MM.1S (cell line): ENCODE measurements around the gene RERE.

Source experiments
- DNase-seq: peaks from one replicate; pipeline ENCODE4 v3.0.0-alpha.2; 2015
- H2AFZ ChIP-seq: fragments of 300-600 bp; sonication (generic); 2 replicates; pipeline ENCODE4 v1.6.0; 2016; ENCODE audit warnings: antibody characterized with exemption, low read length
- H3F3A ChIP-seq: fragments of 300-600 bp; sonication (generic); 2 replicates; pipeline ENCODE4 v1.6.1; 2016; ENCODE audit warnings: mild to moderate bottlenecking, antibody characterized with exemption, low read length, moderate library complexity, mixed read lengths; ENCODE audit not compliant: insufficient read depth
- H3K27ac ChIP-seq: fragments of 300-600 bp; sonication (generic); 2 replicates; pipeline ENCODE4 v1.5.1; 2016; ENCODE audit warnings: mild to moderate bottlenecking, low read length
- H3K27me3 ChIP-seq: fragments of 300-600 bp; sonication (generic); replicated peaks from 2 replicates; pipeline ENCODE4 v1.6.0; 2016; ENCODE audit warnings: low read length; ENCODE audit not compliant: insufficient read depth
- H3K36me3 ChIP-seq: fragments of 300-600 bp; sonication (generic); replicated peaks from 2 replicates; pipeline ENCODE4 v1.6.1; 2016; ENCODE audit warnings: mild to moderate bottlenecking, low read length, mixed read lengths; ENCODE audit not compliant: insufficient read depth
- H3K4me1 ChIP-seq: fragments of 300-600 bp; sonication (generic); 2 replicates; pipeline ENCODE4 v1.6.1; 2016; ENCODE audit warnings: low read length, mixed read lengths
- H3K4me2 ChIP-seq: fragments of 300-600 bp; sonication (generic); 2 replicates; pipeline ENCODE4 v1.6.0; 2016; ENCODE audit warnings: low read depth, low read length
- H3K4me3 ChIP-seq: fragments of 300-600 bp; sonication (generic); 2 replicates; pipeline ENCODE4 v1.5.1; 2016; ENCODE audit warnings: low read length, mixed read lengths
- H3K79me2 ChIP-seq: fragments of 300-600 bp; sonication (generic); 2 replicates; pipeline ENCODE4 v1.6.1; 2016; ENCODE audit warnings: mixed run types, low read length, mixed read lengths
- H3K9ac ChIP-seq: fragments of 300-600 bp; sonication (generic); 2 replicates; pipeline ENCODE4 v1.6.1; 2016; ENCODE audit warnings: low read length, mixed read lengths
- H3K9me2 ChIP-seq: fragments of 300-600 bp; sonication (generic); replicated peaks from 2 replicates; pipeline ENCODE4 v1.6.1; 2016; ENCODE audit warnings: mild to moderate bottlenecking, low read length, mixed read lengths; ENCODE audit not compliant: insufficient read depth
- H3K9me3 ChIP-seq: fragments of 300-600 bp; sonication (generic); replicated peaks from 2 replicates; pipeline ENCODE4 v1.6.1; 2016; ENCODE audit warnings: mild to moderate bottlenecking, low read length, mixed read lengths; ENCODE audit not compliant: insufficient read depth
- H4K20me1 ChIP-seq: fragments of 300-600 bp; sonication (generic); 2 replicates; pipeline ENCODE4 v1.6.1; 2016; ENCODE audit warnings: mild to moderate bottlenecking, low read length, moderate library complexity, mixed read lengths; ENCODE audit not compliant: insufficient read depth
- CTCF ChIP-seq: fragments of 300-600 bp; sonication (generic); IDR thresholded peaks from 2 replicates; pipeline ENCODE4 v1.5.1; 2016; ENCODE audit warnings: antibody characterized with exemption, low read length, mixed read lengths
- EZH2 ChIP-seq: fragments of 300-600 bp; sonication (generic); optimal IDR thresholded peaks from 2 replicates; pipeline ENCODE3; 2017; ENCODE audit warnings: low read depth, mild to moderate bottlenecking, antibody characterized with exemption, low read length, mixed read lengths
- EZH2phosphoT487 ChIP-seq: fragments of 300-600 bp; sonication (generic); IDR thresholded peaks from 2 replicates; pipeline ENCODE4 v1.6.1; 2018; ENCODE audit warnings: antibody characterized with exemption, low read length

Gene RERE

GRCh38 chr1:8358897-8359616, 458.4 kb downstream of the RERE start:
- no peak for TF ChIP-seq EZH2
- no peak for TF ChIP-seq EZH2phosphoT487
- no peak for TF ChIP-seq CTCF
- no peaks in the 10 kb centered on the region for H3K9me2 ChIP-seq
- no peaks in the 10 kb centered on the region for H3K36me3 ChIP-seq

GRCh38 chr1:8358241-8358896, 459.1 kb downstream of the RERE start:
- TF ChIP-seq EZH2phosphoT487 = no peak
- no peak for TF ChIP-seq EZH2
- no peak for TF ChIP-seq CTCF
- Histone ChIP-seq H3K4me1 (no peaks in the 10 kb centered on the region), H3K9ac (no peak overlapping the region), H3F3A (no peaks in the 10 kb centered on the region), H4K20me1 (no peaks in the 10 kb centered on the region), H3K9me3 (no peaks in the 10 kb centered on the region), H2AFZ (no peak overlapping the region), H3K27me3 (no peaks in the 10 kb centered on the region), H3K27ac (no peak overlapping the region), H3K4me2 (no peak overlapping the region), H3K79me2 (no peaks in the 10 kb centered on the region), H3K4me3 (no peak overlapping the region), H3K9me2 (no peaks in the 10 kb centered on the region), H3K36me3 (no peaks in the 10 kb centered on the region)
- DNase-seq = no peak

More at GRCh38 chr1:8358897-8359616, 458.4 kb downstream of the RERE start:
- Histone ChIP-seq H3K9me3 (no peaks in the 10 kb centered on the region), H3K4me3 (no peak overlapping the region), H3K79me2 (no peaks in the 10 kb centered on the region), H3K27me3 (no peaks in the 10 kb centered on the region), H3K4me2 (no peak overlapping the region), H4K20me1 (no peaks in the 10 kb centered on the region), H2AFZ (no peak overlapping the region), H3K4me1 (no peaks in the 10 kb centered on the region), H3F3A (no peaks in the 10 kb centered on the region), H3K27ac (no peak overlapping the region), H3K9ac (no peak overlapping the region)
- DNase-seq = no peak

- Histone ChIP-seq H4K20me1 (no peaks in the 10 kb centered on the region), H3K4me2 (no peak overlapping the region), H2AFZ (no peak overlapping the region), H3K27me3 (no peaks in the 10 kb centered on the region), H3K4me1 (no peaks in the 10 kb centered on the region), H3K4me3 (no peak overlapping the region), H3K9me3 (no peaks in the 10 kb centered on the region), H3F3A (no peaks in the 10 kb centered on the region), H3K27ac (no peak overlapping the region), H3K36me3 (no peaks in the 10 kb centered on the region), H3K9me2 (no peaks in the 10 kb centered on the region), H3K9ac (no peak overlapping the region), H3K79me2 (no peaks in the 10 kb centered on the region)
- TF ChIP-seq CTCF (no peak), EZH2phosphoT487 (no peak), EZH2 (no peak)
- DNase-seq = no peak
These were observed 459.9 kb downstream of the RERE start for GRCh38 chr1:8357329-8358101.
